GM23338 (cell line): ENCODE results near the gene KRTAP10-1. TPM values are rescaled to one million over a fixed set of nuclear protein-coding genes. Genes with fewer than 3 reads are reported as not detected.

ENCODE experiments used
- ATAC-seq: fragments of 200-7000 bp; cut with Tn5 transposase; 3 replicates; pipeline ENCODE4 v1.9.1; 2020
- DNase-seq: peaks from one replicate; pipeline ENCODE4 v3.0.0-alpha.2; 2015; ENCODE audit warnings: low spot score
- H2AFZ ChIP-seq: fragments of 200-600 bp; sonication (generic); 2 replicates; pipeline ENCODE4 v1.8.0; 2016; ENCODE audit warnings: antibody characterized with exemption, mild to moderate bottlenecking, moderate library complexity
- H3F3A ChIP-seq: fragments of 200-600 bp; sonication (generic); replicated peaks from 2 replicates; pipeline ENCODE4 v1.8.0; 2017; ENCODE audit warnings: antibody characterized with exemption, mixed run types, low read depth
- H3K27ac ChIP-seq: fragments of 200-600 bp; sonication (generic); 2 replicates; pipeline ENCODE4 v1.6.1; 2016; ENCODE audit warnings: low read depth
- H3K27me3 ChIP-seq: fragments of 200-600 bp; sonication (generic); 2 replicates; pipeline ENCODE4 v1.8.0; 2016; ENCODE audit warnings: mild to moderate bottlenecking, mixed run types, moderate library complexity; ENCODE audit not compliant: insufficient read depth
- H3K36me3 ChIP-seq: fragments of 200-600 bp; sonication (generic); 2 replicates; pipeline ENCODE4 v1.8.0; 2016; ENCODE audit warnings: mild to moderate bottlenecking; ENCODE audit not compliant: insufficient read depth
- H3K4me1 ChIP-seq: fragments of 200-600 bp; sonication (generic); 2 replicates; pipeline ENCODE4 v1.8.0; 2016; ENCODE audit warnings: mild to moderate bottlenecking, moderate library complexity; ENCODE audit not compliant: insufficient read depth
- H3K4me2 ChIP-seq: fragments of 200-600 bp; sonication (generic); 2 replicates; pipeline ENCODE4 v1.7.1; 2017; ENCODE audit warnings: mixed run types
- H3K4me3 ChIP-seq: fragments of 200-600 bp; sonication (generic); 2 replicates; pipeline ENCODE4 v1.6.1; 2016; ENCODE audit warnings: mixed run types
- H3K79me2 ChIP-seq: fragments of 200-600 bp; sonication (generic); replicated peaks from 2 replicates; pipeline ENCODE4 v1.8.0; 2017; ENCODE audit warnings: mild to moderate bottlenecking; ENCODE audit not compliant: insufficient read depth
- H3K9me2 ChIP-seq: fragments of 200-600 bp; sonication (generic); 2 replicates; pipeline ENCODE4 v1.8.0; 2017; ENCODE audit not compliant: insufficient read depth
- H4K20me1 ChIP-seq: fragments of 200-600 bp; sonication (generic); replicated peaks from 2 replicates; pipeline ENCODE4 v1.8.0; 2017; ENCODE audit warnings: mild to moderate bottlenecking; ENCODE audit not compliant: insufficient read depth
- H3K27ac Mint-ChIP-seq: 2 replicates; pipeline ENCODE4 v1.8.0; 2020; ENCODE audit warnings: inconsistent platforms, mild to moderate bottlenecking, moderate library complexity, mixed read lengths
- H3K27me3 Mint-ChIP-seq: 3 replicates; pipeline ENCODE4 v1.8.0; 2022; ENCODE audit warnings: low read depth, mild to moderate bottlenecking, moderate library complexity, mixed read lengths, inconsistent platforms; ENCODE audit not compliant: insufficient read depth, poor library complexity
- H3K36me3 Mint-ChIP-seq: 3 replicates; pipeline ENCODE4 v1.8.0; 2021; ENCODE audit warnings: low read depth, mild to moderate bottlenecking, inconsistent platforms, moderate library complexity, mixed read lengths
- H3K4me1 Mint-ChIP-seq: 3 replicates; pipeline ENCODE4 v1.8.0; 2020; ENCODE audit warnings: mild to moderate bottlenecking, inconsistent platforms, mixed read lengths
- H3K4me3 Mint-ChIP-seq: 3 replicates; pipeline ENCODE4 v1.8.0; 2021; ENCODE audit warnings: moderate library complexity, mild to moderate bottlenecking, inconsistent platforms, mixed read lengths
- H3K9me3 Mint-ChIP-seq: 3 replicates; pipeline ENCODE4 v1.8.0; 2020; ENCODE audit warnings: moderate library complexity, mild to moderate bottlenecking, inconsistent platforms, mixed read lengths
- CREB1 ChIP-seq: fragments of 250-450 bp; sonication (Bioruptor Pico); IDR thresholded peaks from 2 replicates; pipeline ENCODE4 v1.5.0; 2020; ENCODE audit warnings: low read depth, mild to moderate bottlenecking, moderate library complexity
- EZH2 ChIP-seq: fragments of 200-600 bp; sonication (generic); IDR thresholded peaks from one replicate; pipeline ENCODE4 v1.8.0; 2017; ENCODE audit warnings: antibody characterized with exemption, mild to moderate bottlenecking, low read depth; ENCODE audit not compliant: unreplicated experiment
- EZH2phosphoT487 ChIP-seq: fragments of 200-600 bp; sonication (generic); IDR thresholded peaks from one replicate; pipeline ENCODE4 v1.8.1; 2018; ENCODE audit warnings: antibody characterized with exemption; ENCODE audit not compliant: unreplicated experiment
- JUNB ChIP-seq: IDR thresholded peaks from one replicate; pipeline ENCODE4 v1.6.1; 2016; ENCODE audit warnings: antibody characterized with exemption; ENCODE audit not compliant: unreplicated experiment
- NANOG ChIP-seq: IDR thresholded peaks from 2 replicates; pipeline ENCODE4 v1.6.1; 2016; ENCODE audit warnings: antibody characterized with exemption, borderline replicate concordance
- POLR2AphosphoS5 ChIP-seq: IDR thresholded peaks from 2 replicates; pipeline ENCODE4 v1.6.1; 2016; ENCODE audit warnings: antibody characterized with exemption, low read depth
- ZNF114 ChIP-seq: fragments of 250-450 bp; sonication (Bioruptor Pico); IDR thresholded peaks from 2 replicates; pipeline ENCODE4 v1.5.0; 2020; ENCODE audit warnings: mild to moderate bottlenecking, moderate library complexity
- ZNF331 ChIP-seq: fragments of 250-450 bp; sonication (Bioruptor Pico); IDR thresholded peaks from 2 replicates; pipeline ENCODE4 v1.5.0; 2020; ENCODE audit warnings: low read depth, mild to moderate bottlenecking, moderate library complexity
- polyA plus RNA-seq: library from polyadenylated mRNA; unstranded; fragments of >200 nt; fragmentation: Nextera tagmentation; extraction: Ambion mirVana; gene quantifications from 2 replicates; pipeline ENCODE4 v1.2.1, GENCODE V29; 2016
- total RNA-seq: library from RNA; depleted of rRNA; stranded (reverse); fragments of >200 nt; shearing (Covaris generic); gene quantifications from 2 replicates; pipeline ENCODE4 v1.2.3, GENCODE V29; 2014
- TF ChIP-seq, protein P1 (sequence below), 2 experiments: fragments of 200-600 bp in 1 of 2; sonication (generic) in 1 of 2; conservative IDR thresholded peaks; 2 replicates each; pipeline versions ENCODE4 v1.5.1 to v1.6.1; 2016 to 2017; ENCODE audit warnings: antibody characterized with exemption in 2 of 2, low read depth in 2 of 2, mild to moderate bottlenecking in 2 of 2, moderate library complexity in 1 of 2
- TF ChIP-seq, protein P2 (sequence below): IDR thresholded peaks from one replicate; pipeline ENCODE4 v1.6.1; 2018; ENCODE audit warnings: antibody characterized with exemption; ENCODE audit not compliant: unreplicated experiment
- TF ChIP-seq, protein P3 (sequence below): IDR thresholded peaks from 2 replicates; pipeline ENCODE4 v1.6.1; 2016; ENCODE audit warnings: antibody characterized with exemption

Gene KRTAP10-1
- total and polyA plus RNA-seq, 2 experiments from 2014 or later = not detected

DNA sequence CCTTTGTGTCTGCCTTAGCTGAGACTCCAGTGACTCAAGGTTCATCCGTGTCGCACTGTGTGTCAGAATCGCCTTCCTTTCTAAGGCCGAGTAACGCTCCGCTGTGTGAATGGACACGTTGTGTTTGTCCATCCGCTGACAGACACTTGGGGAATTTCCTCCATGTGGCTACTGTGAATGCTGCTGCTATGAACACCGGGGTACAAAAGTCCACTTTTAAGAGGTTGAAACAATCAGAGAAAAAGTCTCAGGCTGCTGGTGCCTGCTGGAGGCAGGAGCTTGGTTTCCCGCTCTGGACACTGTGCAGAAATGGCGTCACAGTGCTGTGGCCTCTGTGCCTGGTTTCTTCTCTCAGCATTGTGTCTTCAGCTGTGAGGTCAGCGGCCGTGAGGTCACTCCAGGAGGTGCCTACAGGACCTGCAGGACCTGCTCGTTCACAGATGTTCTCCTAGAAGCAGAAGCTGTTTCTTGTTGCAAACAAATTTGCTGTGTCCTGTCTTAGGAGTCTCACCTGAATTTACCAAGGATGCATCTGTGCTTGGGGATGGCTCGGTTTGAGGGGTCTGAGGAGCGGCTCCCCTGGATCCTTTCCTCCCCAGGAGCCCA is 34.2 kb downstream of the KRTAP10-1 start:
- H3K4me2 ChIP-seq = no peak overlapping the region
- H3K9me2 ChIP-seq = no peaks in the 10 kb centered on the region
- TF ChIP-seq ZNF331 (no peak), EZH2phosphoT487 (no peak), NANOG (no peak), POLR2AphosphoS5 (no peak), CREB1 (CRISPR knock-in tag) (no peak), JUNB (no peak), EZH2 (no peak), ZNF114 (CRISPR knock-in tag) (no peak)
- TF ChIP-seq, protein P1, sequence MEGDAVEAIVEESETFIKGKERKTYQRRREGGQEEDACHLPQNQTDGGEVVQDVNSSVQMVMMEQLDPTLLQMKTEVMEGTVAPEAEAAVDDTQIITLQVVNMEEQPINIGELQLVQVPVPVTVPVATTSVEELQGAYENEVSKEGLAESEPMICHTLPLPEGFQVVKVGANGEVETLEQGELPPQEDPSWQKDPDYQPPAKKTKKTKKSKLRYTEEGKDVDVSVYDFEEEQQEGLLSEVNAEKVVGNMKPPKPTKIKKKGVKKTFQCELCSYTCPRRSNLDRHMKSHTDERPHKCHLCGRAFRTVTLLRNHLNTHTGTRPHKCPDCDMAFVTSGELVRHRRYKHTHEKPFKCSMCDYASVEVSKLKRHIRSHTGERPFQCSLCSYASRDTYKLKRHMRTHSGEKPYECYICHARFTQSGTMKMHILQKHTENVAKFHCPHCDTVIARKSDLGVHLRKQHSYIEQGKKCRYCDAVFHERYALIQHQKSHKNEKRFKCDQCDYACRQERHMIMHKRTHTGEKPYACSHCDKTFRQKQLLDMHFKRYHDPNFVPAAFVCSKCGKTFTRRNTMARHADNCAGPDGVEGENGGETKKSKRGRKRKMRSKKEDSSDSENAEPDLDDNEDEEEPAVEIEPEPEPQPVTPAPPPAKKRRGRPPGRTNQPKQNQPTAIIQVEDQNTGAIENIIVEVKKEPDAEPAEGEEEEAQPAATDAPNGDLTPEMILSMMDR (conservative IDR thresholded peaks at IDR 0.05; ENCODE audit: low read depth in 2 of 2) = no peak
- TF ChIP-seq, protein P2, sequence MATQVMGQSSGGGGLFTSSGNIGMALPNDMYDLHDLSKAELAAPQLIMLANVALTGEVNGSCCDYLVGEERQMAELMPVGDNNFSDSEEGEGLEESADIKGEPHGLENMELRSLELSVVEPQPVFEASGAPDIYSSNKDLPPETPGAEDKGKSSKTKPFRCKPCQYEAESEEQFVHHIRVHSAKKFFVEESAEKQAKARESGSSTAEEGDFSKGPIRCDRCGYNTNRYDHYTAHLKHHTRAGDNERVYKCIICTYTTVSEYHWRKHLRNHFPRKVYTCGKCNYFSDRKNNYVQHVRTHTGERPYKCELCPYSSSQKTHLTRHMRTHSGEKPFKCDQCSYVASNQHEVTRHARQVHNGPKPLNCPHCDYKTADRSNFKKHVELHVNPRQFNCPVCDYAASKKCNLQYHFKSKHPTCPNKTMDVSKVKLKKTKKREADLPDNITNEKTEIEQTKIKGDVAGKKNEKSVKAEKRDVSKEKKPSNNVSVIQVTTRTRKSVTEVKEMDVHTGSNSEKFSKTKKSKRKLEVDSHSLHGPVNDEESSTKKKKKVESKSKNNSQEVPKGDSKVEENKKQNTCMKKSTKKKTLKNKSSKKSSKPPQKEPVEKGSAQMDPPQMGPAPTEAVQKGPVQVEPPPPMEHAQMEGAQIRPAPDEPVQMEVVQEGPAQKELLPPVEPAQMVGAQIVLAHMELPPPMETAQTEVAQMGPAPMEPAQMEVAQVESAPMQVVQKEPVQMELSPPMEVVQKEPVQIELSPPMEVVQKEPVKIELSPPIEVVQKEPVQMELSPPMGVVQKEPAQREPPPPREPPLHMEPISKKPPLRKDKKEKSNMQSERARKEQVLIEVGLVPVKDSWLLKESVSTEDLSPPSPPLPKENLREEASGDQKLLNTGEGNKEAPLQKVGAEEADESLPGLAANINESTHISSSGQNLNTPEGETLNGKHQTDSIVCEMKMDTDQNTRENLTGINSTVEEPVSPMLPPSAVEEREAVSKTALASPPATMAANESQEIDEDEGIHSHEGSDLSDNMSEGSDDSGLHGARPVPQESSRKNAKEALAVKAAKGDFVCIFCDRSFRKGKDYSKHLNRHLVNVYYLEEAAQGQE = no peak
- TF ChIP-seq, protein P3, sequence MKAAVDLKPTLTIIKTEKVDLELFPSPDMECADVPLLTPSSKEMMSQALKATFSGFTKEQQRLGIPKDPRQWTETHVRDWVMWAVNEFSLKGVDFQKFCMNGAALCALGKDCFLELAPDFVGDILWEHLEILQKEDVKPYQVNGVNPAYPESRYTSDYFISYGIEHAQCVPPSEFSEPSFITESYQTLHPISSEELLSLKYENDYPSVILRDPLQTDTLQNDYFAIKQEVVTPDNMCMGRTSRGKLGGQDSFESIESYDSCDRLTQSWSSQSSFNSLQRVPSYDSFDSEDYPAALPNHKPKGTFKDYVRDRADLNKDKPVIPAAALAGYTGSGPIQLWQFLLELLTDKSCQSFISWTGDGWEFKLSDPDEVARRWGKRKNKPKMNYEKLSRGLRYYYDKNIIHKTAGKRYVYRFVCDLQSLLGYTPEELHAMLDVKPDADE = no peak
- Mint-ChIP-seq H3K27ac (no peak overlapping the region), H3K27me3 (peaks cover 12% of the 10 kb centered on the region), H3K36me3 (no peaks in the 10 kb centered on the region), H3K4me3 (no peak overlapping the region), H3K4me1 (no peaks in the 10 kb centered on the region; the same call in 2 of the 3 replicates), H3K9me3 (no peaks in the 10 kb centered on the region)
- no peak overlapping the region for H2AFZ ChIP-seq
- no peaks in the 10 kb centered on the region for H3K36me3 ChIP-seq
- H3K4me1 ChIP-seq = no peaks in the 10 kb centered on the region
- no peaks in the 10 kb centered on the region for H3K27me3 ChIP-seq
- H3F3A ChIP-seq = no peaks in the 10 kb centered on the region
- no peak overlapping the region for H3K27ac ChIP-seq
- 0 out of 2 replicates have a peak, but pooled peaks cover 5% of the 10 kb centered on the region for H4K20me1 ChIP-seq
- no peak for DNase-seq
- H3K4me3 ChIP-seq = no peak overlapping the region
- ATAC-seq = no peak
- no peaks in the 10 kb centered on the region for H3K79me2 ChIP-seq
